GM13976 (cell line): Measurements from ENCODE around the gene NFAM1.

Experiments used
- DNase-seq: peaks from one replicate; pipeline ENCODE4 v3.0.0; 2012; ENCODE audit warnings: low spot score
- in situ Hi-C: fragments of 300-500 bp; cut with MboI; formaldehyde crosslinking; loops from one replicate; pipeline ENCODE4 v1.12.0; 2022; ENCODE audit warnings: low sequenced_read_pairs, mixed read lengths, inconsistent platforms; ENCODE audit not compliant: unreplicated experiment
- TF ChIP-seq, protein P1 (sequence below): IDR thresholded peaks from 2 replicates; pipeline ENCODE4 v1.5.1; 2012; ENCODE audit warnings: borderline replicate concordance, mild to moderate bottlenecking; ENCODE audit not compliant: insufficient read depth; ENCODE audit errors: extremely low read depth, missing control alignments, control extremely low read depth

Gene NFAM1

DNA sequence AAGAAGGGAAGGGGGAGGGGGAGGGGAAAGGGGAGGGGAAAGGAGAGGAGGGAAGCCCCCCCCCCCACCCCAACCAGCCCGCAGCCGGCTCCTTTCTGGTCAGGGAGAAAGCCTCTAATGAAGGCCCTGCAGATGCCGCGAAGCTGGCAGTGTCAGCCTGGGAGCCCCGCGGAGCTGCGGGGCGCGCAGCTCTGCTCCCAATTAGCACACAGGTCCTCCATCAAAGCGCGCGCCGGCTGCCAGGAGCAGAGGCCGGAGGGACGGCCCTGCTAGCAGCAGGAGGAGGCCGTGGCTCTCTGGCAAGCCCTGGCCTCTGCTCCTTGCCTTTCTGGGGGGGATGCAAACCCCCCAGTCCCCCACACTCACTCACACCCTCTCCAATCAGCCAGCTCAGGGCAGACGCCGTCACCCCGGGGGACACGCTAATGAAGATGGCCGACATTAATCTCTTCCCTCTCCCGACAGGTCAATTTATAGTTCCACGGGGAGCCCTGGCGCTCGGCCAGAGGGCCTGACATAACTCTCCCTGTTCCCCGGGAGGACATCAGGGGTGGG is 91.3 kb downstream of the NFAM1 start:
- in situ Hi-C loops, result no loop called here
- TF ChIP-seq, protein P1, sequence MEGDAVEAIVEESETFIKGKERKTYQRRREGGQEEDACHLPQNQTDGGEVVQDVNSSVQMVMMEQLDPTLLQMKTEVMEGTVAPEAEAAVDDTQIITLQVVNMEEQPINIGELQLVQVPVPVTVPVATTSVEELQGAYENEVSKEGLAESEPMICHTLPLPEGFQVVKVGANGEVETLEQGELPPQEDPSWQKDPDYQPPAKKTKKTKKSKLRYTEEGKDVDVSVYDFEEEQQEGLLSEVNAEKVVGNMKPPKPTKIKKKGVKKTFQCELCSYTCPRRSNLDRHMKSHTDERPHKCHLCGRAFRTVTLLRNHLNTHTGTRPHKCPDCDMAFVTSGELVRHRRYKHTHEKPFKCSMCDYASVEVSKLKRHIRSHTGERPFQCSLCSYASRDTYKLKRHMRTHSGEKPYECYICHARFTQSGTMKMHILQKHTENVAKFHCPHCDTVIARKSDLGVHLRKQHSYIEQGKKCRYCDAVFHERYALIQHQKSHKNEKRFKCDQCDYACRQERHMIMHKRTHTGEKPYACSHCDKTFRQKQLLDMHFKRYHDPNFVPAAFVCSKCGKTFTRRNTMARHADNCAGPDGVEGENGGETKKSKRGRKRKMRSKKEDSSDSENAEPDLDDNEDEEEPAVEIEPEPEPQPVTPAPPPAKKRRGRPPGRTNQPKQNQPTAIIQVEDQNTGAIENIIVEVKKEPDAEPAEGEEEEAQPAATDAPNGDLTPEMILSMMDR, result no peak
- DNase-seq, result no peak

DNA sequence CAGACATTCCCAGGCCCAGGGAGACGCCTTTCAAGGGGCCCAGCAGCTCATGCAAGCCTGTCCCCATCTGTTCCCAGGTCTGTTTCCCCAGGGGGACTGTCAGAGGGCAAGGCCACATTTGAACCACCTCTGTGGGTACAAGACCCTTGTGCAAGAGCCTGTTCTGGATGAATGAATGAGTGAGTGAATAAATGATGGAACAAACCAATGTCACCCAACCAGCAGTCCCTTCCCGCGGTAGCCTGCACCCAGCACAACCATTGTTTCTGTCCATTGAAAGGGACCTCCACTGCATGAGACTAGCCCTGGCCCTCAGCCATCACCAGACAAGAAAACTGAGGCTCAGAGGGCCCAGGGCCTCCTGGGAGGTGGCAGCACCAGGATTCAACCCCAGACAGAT is 92.1 kb downstream of the NFAM1 start:
- in situ Hi-C loops, result no loop called here
- DNase-seq, result no peak
- TF ChIP-seq, protein P1, result no peak

DNA sequence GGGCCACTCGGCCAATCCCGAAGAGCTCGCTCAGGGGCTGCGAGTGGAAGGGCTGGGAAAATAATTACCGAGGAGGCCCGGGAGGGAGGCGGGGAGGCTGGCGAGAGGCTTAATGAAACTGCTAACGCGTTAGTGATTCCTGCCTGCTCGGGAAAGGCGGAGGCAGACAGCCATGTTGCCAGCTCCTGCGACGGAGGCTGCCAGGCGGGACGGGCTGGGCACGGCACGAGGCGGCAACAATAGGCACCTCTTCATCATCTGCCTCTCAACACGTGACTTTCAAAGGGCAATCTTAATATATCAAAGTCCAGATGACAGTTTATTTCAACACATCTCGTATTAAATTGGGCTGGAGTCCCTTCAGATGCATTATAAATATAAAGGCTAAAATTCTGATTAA is 93.7 kb downstream of the NFAM1 start:
- in situ Hi-C loops, result no loop called here
- no peak for DNase-seq
- TF ChIP-seq, protein P1, result no peak

DNA sequence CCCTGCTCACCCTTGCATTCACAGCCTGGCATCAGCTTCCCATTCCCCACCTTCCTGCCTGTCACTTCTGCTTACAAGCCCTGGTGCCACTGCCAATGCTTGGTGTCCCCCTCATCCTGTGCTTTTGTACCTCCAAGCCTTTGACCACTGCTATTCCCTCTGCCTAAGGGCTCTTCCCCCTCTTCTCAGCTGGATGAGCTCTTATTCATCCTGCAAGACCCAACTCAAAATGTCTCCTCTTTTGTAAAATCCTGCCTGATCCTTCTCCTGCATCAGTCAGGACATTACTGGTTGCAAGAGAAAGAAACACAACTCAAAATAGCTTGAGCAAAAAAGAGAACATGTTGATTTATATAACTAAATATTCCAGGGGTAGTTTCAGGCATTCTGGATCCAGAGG is 94.8 kb downstream of the NFAM1 start:
- DNase-seq, result no peak
- TF ChIP-seq, protein P1, result no peak
- in situ Hi-C loops, result no loop called here

DNA sequence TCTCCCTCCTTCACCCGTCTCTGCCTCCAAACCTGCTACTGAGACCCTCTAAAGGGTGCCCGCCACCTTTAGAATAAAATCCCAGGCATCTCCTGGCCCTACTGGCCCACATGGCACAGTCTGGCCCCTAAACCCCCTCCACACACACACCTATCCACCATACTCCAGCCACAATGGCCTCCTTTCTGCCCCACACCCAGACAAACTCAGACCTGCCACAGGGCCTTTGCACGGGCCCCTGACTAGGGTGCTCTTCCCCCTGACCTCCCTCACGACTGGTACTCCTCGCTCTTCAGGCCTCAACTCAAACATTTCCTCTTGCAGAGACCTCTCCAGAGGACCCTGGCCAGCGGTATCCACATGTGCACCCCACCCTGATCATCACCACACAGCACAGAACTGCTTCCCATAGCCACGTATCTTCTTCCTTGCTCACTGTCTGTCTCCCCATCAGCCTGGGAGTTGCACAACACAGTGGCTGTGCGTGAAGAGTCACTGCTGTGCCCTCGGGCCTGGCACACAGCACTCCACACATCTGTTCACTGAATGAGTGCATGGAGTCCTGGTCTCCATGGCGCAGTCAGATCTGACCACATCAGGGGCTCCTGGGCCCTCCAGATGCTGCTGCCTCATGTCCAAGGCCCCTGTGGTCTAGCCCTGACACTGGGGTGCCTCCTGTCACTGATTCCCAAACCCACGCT is 95.5 kb downstream of the NFAM1 start:
- DNase-seq, result no peak

DNA sequence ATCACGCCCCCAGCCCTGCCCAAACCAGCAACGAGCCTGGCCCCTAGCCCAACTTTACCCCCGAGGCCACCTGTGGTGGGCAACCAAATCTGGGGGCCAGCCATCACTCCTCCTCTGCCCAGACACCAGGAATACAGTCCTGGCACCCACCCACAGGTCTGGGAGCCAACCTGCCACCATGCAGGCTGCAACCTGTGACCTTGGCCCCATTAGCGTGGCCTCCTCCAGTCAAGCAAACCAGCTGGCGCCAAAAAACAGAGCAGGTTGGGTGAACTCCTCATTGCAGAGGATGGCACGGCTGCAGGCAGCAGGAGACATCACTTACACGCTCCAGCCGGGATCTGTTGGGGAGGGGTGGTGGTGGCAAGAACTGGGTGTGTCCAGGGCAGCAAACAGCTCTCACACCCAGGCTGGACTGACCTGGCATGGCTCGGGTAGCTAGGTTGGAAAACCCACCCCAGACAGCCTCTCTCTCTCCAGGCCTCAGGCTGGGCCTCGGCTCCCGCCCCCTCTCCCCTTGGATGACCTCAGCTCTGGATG is 96.3 kb downstream of the NFAM1 start:
- DNase-seq, result no peak
- TF ChIP-seq, protein P1, result no peak
- in situ Hi-C loops, result no loop called here

More for the DNA sequence above, 95.5 kb downstream of the NFAM1 start:
- TF ChIP-seq, protein P1, result no peak
- in situ Hi-C loops, result no loop called here
